Measurements from ENCODE around the gene METTL24. TPM values are rescaled to one million over a fixed set of nuclear protein-coding genes. Genes with fewer than 3 reads are reported as not detected.
"Not testable (repeated sequence)": the region's sequence is repeated elsewhere in the genome, so short reads cannot be mapped to it uniquely, and the experiment has no call there.

METTL24 gene
- total RNA-seq, 4 donors from 2014 or later = 0.45 to 1.7 TPM; not detected in 2

- no peaks in the 10 kb centered on the region for H3K27me3 ChIP-seq
- TF ChIP-seq CTCF (IDR thresholded peaks at IDR 0.05) = no peak
- no peak for TF ChIP-seq POLR2A (IDR thresholded peaks at IDR 0.05)
- TF ChIP-seq EP300 (IDR thresholded peaks at IDR 0.05) = no peak
- no peak for TF ChIP-seq POLR2AphosphoS5 (IDR thresholded peaks at IDR 0.05)
- no peaks in the 10 kb centered on the region for H3K36me3 ChIP-seq
- no peak overlapping the region for H3K4me3 ChIP-seq
- no peak overlapping the region for H3K27ac ChIP-seq
- DNase-seq (ENCODE audit: low spot score in 2 of 2) = no peak
- no peaks in the 10 kb centered on the region for H3K4me1 ChIP-seq
- no peaks in the 10 kb centered on the region for H3K9me3 ChIP-seq
- WGBS = 97% methylated on average over 3 of the region's 3 CpGs
Measured at GRCh38 chr6:110246378-110246777, 111.8 kb downstream of the METTL24 start.

GRCh38 chr6:110244621-110245020, 113.5 kb downstream of the METTL24 start:
- DNase-seq (ENCODE audit: low spot score in 2 of 2); H3K4me3 ChIP-seq; H3K36me3 ChIP-seq; H3K9me3 ChIP-seq; H3K27ac ChIP-seq; H3K4me1 ChIP-seq; H3K27me3 ChIP-seq: not testable (repeated sequence)
- 90% methylated on average over 3 of the region's 3 CpGs for WGBS

GRCh38 chr6:110239526-110240274, 118.4 kb downstream of the METTL24 start:
- no peaks in the 10 kb centered on the region for H3K27me3 ChIP-seq
- 93% methylated on average over 1 of the region's 1 CpG for WGBS

GRCh38 chr6:110236007-110236406, 122.1 kb downstream of the METTL24 start:
- H3K36me3 ChIP-seq = peaks cover 11% of the 10 kb centered on the region
- not testable (repeated sequence) for H3K27ac ChIP-seq; DNase-seq (ENCODE audit: low spot score in 2 of 2); H3K4me3 ChIP-seq; H3K27me3 ChIP-seq; H3K4me1 ChIP-seq; H3K9me3 ChIP-seq
- WGBS = 100% methylated on average over 1 of the region's 1 CpG

More at GRCh38 chr6:110239526-110240274, 118.4 kb downstream of the METTL24 start:
- Histone ChIP-seq H3K4me1 (no peaks in the 10 kb centered on the region), H3K4me3 (no peak overlapping the region), H3K9me3 (no peaks in the 10 kb centered on the region), H3K27ac (no peak overlapping the region), H3K36me3 (peaks cover 6% of the 10 kb centered on the region)
- no peak for TF ChIP-seq POLR2AphosphoS5 (IDR thresholded peaks at IDR 0.05)
- TF ChIP-seq EP300 (IDR thresholded peaks at IDR 0.05) = no peak
- TF ChIP-seq POLR2A (IDR thresholded peaks at IDR 0.05) = no peak
- TF ChIP-seq CTCF (IDR thresholded peaks at IDR 0.05) = no peak
- no peak for DNase-seq (ENCODE audit: low spot score in 2 of 2)

GRCh38 chr6:110233770-110234374, 124.3 kb downstream of the METTL24 start:
- Histone ChIP-seq H3K27me3 (no peaks in the 10 kb centered on the region), H3K27ac (no peak overlapping the region), H3K9me3 (no peaks in the 10 kb centered on the region), H3K36me3 (peaks cover 16% of the 10 kb centered on the region), H3K4me1 (no peaks in the 10 kb centered on the region), H3K4me3 (no peak overlapping the region)
- WGBS = 93% methylated on average over 2 of the region's 2 CpGs
- DNase-seq (ENCODE audit: low spot score in 2 of 2) = no peak
- TF ChIP-seq CTCF (IDR thresholded peaks at IDR 0.05) (no peak), EP300 (IDR thresholded peaks at IDR 0.05) (no peak), POLR2AphosphoS5 (IDR thresholded peaks at IDR 0.05) (no peak), POLR2A (IDR thresholded peaks at IDR 0.05) (no peak)

- DNase-seq (ENCODE audit: low spot score in 2 of 2) = no peak
- H3K4me3 ChIP-seq = no peak overlapping the region
- H3K27ac ChIP-seq = no peak overlapping the region
- TF ChIP-seq POLR2A (IDR thresholded peaks at IDR 0.05) (no peak), POLR2AphosphoS5 (IDR thresholded peaks at IDR 0.05) (no peak), EP300 (IDR thresholded peaks at IDR 0.05) (no peak), CTCF (IDR thresholded peaks at IDR 0.05) (no peak)
- no peaks in the 10 kb centered on the region for H3K9me3 ChIP-seq
- H3K4me1 ChIP-seq = no peaks in the 10 kb centered on the region
- peaks cover 25% of the 10 kb centered on the region for H3K36me3 ChIP-seq
- no peaks in the 10 kb centered on the region for H3K27me3 ChIP-seq
- 66% methylated on average over 2 of the region's 2 CpGs for WGBS
Measured at GRCh38 chr6:110232450-110232849, 125.7 kb downstream of the METTL24 start.
